DOHH2 (cell line): ENCODE measurements around the gene ST8SIA6.

Experiments used
- H3F3A ChIP-seq: fragments of 200-600 bp; sonication (generic), shearing (Covaris generic); 2 replicates; pipeline ENCODE4 v1.6.0; 2016; ENCODE audit warnings: antibody characterized with exemption, mild to moderate bottlenecking; ENCODE audit not compliant: control insufficient read depth, insufficient read depth
- H3K27ac ChIP-seq: fragments of 200-600 bp; sonication (generic); 2 replicates; pipeline ENCODE4 v1.5.1; 2014; ENCODE audit warnings: low read depth, mild to moderate bottlenecking, low read length, moderate library complexity
- H3K27me3 ChIP-seq: fragments of 200-600 bp; sonication (generic); 2 replicates; pipeline ENCODE4 v1.6.1; 2014; ENCODE audit warnings: mild to moderate bottlenecking, low read length, mixed read lengths; ENCODE audit not compliant: control insufficient read depth
- H3K36me3 ChIP-seq: fragments of 200-600 bp; sonication (generic); 2 replicates; pipeline ENCODE4 v1.6.1; 2014; ENCODE audit warnings: mild to moderate bottlenecking, low read length, moderate library complexity, mixed read lengths; ENCODE audit not compliant: control insufficient read depth
- H3K4me1 ChIP-seq: fragments of 200-600 bp; sonication (generic); 2 replicates; pipeline ENCODE4 v1.6.1; 2014; ENCODE audit warnings: mild to moderate bottlenecking, low read length, mixed read lengths; ENCODE audit not compliant: control insufficient read depth
- H3K4me2 ChIP-seq: fragments of 200-600 bp; sonication (generic); 2 replicates; pipeline ENCODE4 v1.6.0; 2014; ENCODE audit warnings: mild to moderate bottlenecking, low read length, moderate library complexity
- H3K4me3 ChIP-seq: fragments of 200-600 bp; sonication (generic); 2 replicates; pipeline ENCODE4 v1.5.1; 2014; ENCODE audit warnings: mild to moderate bottlenecking, low read length, mixed read lengths
- H3K79me2 ChIP-seq: fragments of 200-600 bp; sonication (generic); 2 replicates; pipeline ENCODE4 v1.6.1; 2014; ENCODE audit warnings: mild to moderate bottlenecking, low read length, mixed read lengths; ENCODE audit not compliant: control insufficient read depth
- H3K9me2 ChIP-seq: fragments of 200-600 bp; sonication (generic); replicated peaks from 2 replicates; pipeline ENCODE4 v1.6.1; 2014; ENCODE audit warnings: mild to moderate bottlenecking, low read length, mixed read lengths; ENCODE audit not compliant: control insufficient read depth
- H3K9me3 ChIP-seq: fragments of 200-600 bp; sonication (generic); 2 replicates; pipeline ENCODE4 v1.6.1; 2014; ENCODE audit warnings: antibody characterized with exemption, low read length, mixed read lengths; ENCODE audit not compliant: control insufficient read depth, insufficient read depth
- H4K20me1 ChIP-seq: fragments of 200-600 bp; sonication (generic); 2 replicates; pipeline ENCODE4 v1.6.0; 2014; ENCODE audit warnings: low read depth, mild to moderate bottlenecking, antibody characterized with exemption, low read length, moderate library complexity; ENCODE audit not compliant: control insufficient read depth, insufficient read depth
- CTCF ChIP-seq: fragments of 200-600 bp; sonication (generic); IDR thresholded peaks from one replicate; pipeline ENCODE4 v1.5.1; 2014; ENCODE audit warnings: antibody characterized with exemption, mild to moderate bottlenecking, low read depth, low read length; ENCODE audit not compliant: poor library complexity, severe bottlenecking
- EZH2phosphoT487 ChIP-seq: fragments of 200-600 bp; sonication (generic); IDR thresholded peaks from 2 replicates; pipeline ENCODE4 v1.6.1; 2017; ENCODE audit warnings: borderline replicate concordance, mild to moderate bottlenecking, antibody characterized with exemption, low read length, moderate library complexity, mixed read lengths

The ST8SIA6 gene

GRCh38 chr10:17425584-17426262 lies 28.7 kb downstream of the ST8SIA6 start:
- Histone ChIP-seq H3K9me2 (no peaks in the 10 kb centered on the region), H3K27me3 (peaks cover 8% of the 10 kb centered on the region), H3K4me1 (peaks cover 12% of the 10 kb centered on the region), H3K9me3 (no peaks in the 10 kb centered on the region), H3K27ac (no peak overlapping the region), H3K4me2 (no peak overlapping the region), H3F3A (no peaks in the 10 kb centered on the region), H3K36me3 (no peaks in the 10 kb centered on the region), H3K79me2 (no peaks in the 10 kb centered on the region), H4K20me1 (no peaks in the 10 kb centered on the region), H3K4me3 (no peak overlapping the region)
- TF ChIP-seq CTCF, result no peak
- TF ChIP-seq EZH2phosphoT487, result no peak

GRCh38 chr10:17423632-17424186 lies 30.7 kb downstream of the ST8SIA6 start:
- TF ChIP-seq CTCF (no peak), EZH2phosphoT487 (no peak)
- H3K79me2 ChIP-seq, result no peaks in the 10 kb centered on the region
- no peaks in the 10 kb centered on the region for H3K9me2 ChIP-seq
- no peak overlapping the region for H3K4me2 ChIP-seq
- no peak overlapping the region for H3K27ac ChIP-seq
- H3K9me3 ChIP-seq, result no peaks in the 10 kb centered on the region
- H3F3A ChIP-seq, result no peaks in the 10 kb centered on the region
- peaks cover 8% of the 10 kb centered on the region for H3K4me1 ChIP-seq
- peaks cover 8% of the 10 kb centered on the region for H3K27me3 ChIP-seq
- H4K20me1 ChIP-seq, result no peaks in the 10 kb centered on the region
- H3K4me3 ChIP-seq, result no peak overlapping the region
- no peaks in the 10 kb centered on the region for H3K36me3 ChIP-seq

GRCh38 chr10:17422931-17423330 lies 31.5 kb downstream of the ST8SIA6 start:
- no peak overlapping the region for H3K4me3 ChIP-seq
- no peak overlapping the region for H3K27ac ChIP-seq
- H3F3A ChIP-seq, result no peaks in the 10 kb centered on the region
- H3K79me2 ChIP-seq, result no peaks in the 10 kb centered on the region
- no peaks in the 10 kb centered on the region for H4K20me1 ChIP-seq
- peaks cover 2% of the 10 kb centered on the region for H3K27me3 ChIP-seq
- TF ChIP-seq CTCF (no peak), EZH2phosphoT487 (no peak)
- no peaks in the 10 kb centered on the region for H3K9me2 ChIP-seq
- H3K4me1 ChIP-seq, result peaks cover under 1% of the 10 kb centered on the region; the same call in 1 of the 2 replicates
- no peaks in the 10 kb centered on the region for H3K9me3 ChIP-seq
- no peak overlapping the region for H3K4me2 ChIP-seq
- H3K36me3 ChIP-seq, result no peaks in the 10 kb centered on the region
